SK-N-SH treated with all-trans-retinoic acid at 6 μM for 48 hours (cell line): ENCODE results near the gene SKIC8.

Experiments used
- ATAC-seq: fragments of 200-7000 bp; cut with Tn5 transposase; 3 replicates; pipeline ENCODE4 v1.9.1; 2020; ENCODE audit warnings: mild to moderate bottlenecking, moderate library complexity
- ARNTL ChIP-seq: fragments of 450-650 bp; formaldehyde crosslinking; IDR thresholded peaks from 2 replicates; pipeline ENCODE4 v1.5.0; 2020; ENCODE audit warnings: low read depth, mild to moderate bottlenecking, moderate library complexity, borderline replicate concordance
- BACH2 ChIP-seq: fragments of 250-450 bp; sonication (Bioruptor Pico); IDR thresholded peaks from 2 replicates; pipeline ENCODE4 v1.9.0; 2021; ENCODE audit warnings: mild to moderate bottlenecking, borderline replicate concordance
- CSDC2 ChIP-seq: fragments of 250-450 bp; sonication (Bioruptor Pico); IDR thresholded peaks from 2 replicates; pipeline ENCODE4 v1.5.0; 2020; ENCODE audit warnings: mild to moderate bottlenecking, moderate library complexity
- ESRRG ChIP-seq: fragments of 250-450 bp; sonication (Bioruptor Pico); IDR thresholded peaks from 2 replicates; pipeline ENCODE4 v1.6.1; 2021; ENCODE audit warnings: mild to moderate bottlenecking
- GLIS3 ChIP-seq: fragments of 250-450 bp; sonication (Bioruptor Pico); IDR thresholded peaks from 2 replicates; pipeline ENCODE4 v1.5.0; 2020; ENCODE audit warnings: mild to moderate bottlenecking, moderate library complexity
- ISL1 ChIP-seq: fragments of 250-450 bp; sonication (Bioruptor Pico); IDR thresholded peaks from 2 replicates; pipeline ENCODE4 v2.1.2; 2022; ENCODE audit warnings: mild to moderate bottlenecking, moderate library complexity
- OSR1 ChIP-seq: fragments of 250-450 bp; sonication (Bioruptor Pico); IDR thresholded peaks from 2 replicates; pipeline ENCODE4 v1.8.0; 2022; ENCODE audit warnings: moderate library complexity, mild to moderate bottlenecking, inconsistent platforms
- PPARA ChIP-seq: fragments of 250-450 bp; sonication (Bioruptor Pico); IDR thresholded peaks from 2 replicates; pipeline ENCODE4 v1.5.0; 2020; ENCODE audit warnings: mild to moderate bottlenecking, borderline replicate concordance
- RARB ChIP-seq: fragments of 250-450 bp; sonication (Bioruptor Pico); IDR thresholded peaks from 2 replicates; pipeline ENCODE4 v1.8.0; 2021; ENCODE audit warnings: mild to moderate bottlenecking, moderate library complexity
- SNAI2 ChIP-seq: fragments of 250-450 bp; sonication (Bioruptor Pico); IDR thresholded peaks from 2 replicates; pipeline ENCODE4 v1.5.0; 2020; ENCODE audit warnings: mild to moderate bottlenecking, moderate library complexity
- TOX ChIP-seq: fragments of 250-450 bp; sonication (Bioruptor Pico); IDR thresholded peaks from 2 replicates; pipeline ENCODE4 v1.8.0; 2021; ENCODE audit warnings: mild to moderate bottlenecking, moderate library complexity, borderline replicate concordance
- ZC3H10 ChIP-seq: fragments of 250-450 bp; sonication (Bioruptor Pico); IDR thresholded peaks from 2 replicates; pipeline ENCODE4 v1.5.1; 2021; ENCODE audit warnings: mild to moderate bottlenecking, moderate library complexity
- ZFP3 ChIP-seq: fragments of 250-450 bp; sonication (Bioruptor Pico); IDR thresholded peaks from 2 replicates; pipeline ENCODE4 v1.5.0; 2020; ENCODE audit warnings: mild to moderate bottlenecking, moderate library complexity
- ZNF565 ChIP-seq: fragments of 450-650 bp; formaldehyde crosslinking; conservative IDR thresholded peaks from 2 replicates; pipeline ENCODE4 v1.5.0; 2020; ENCODE audit warnings: low read depth, mild to moderate bottlenecking, moderate library complexity
- ZNF70 ChIP-seq: fragments of 450-650 bp; formaldehyde crosslinking; IDR thresholded peaks from 2 replicates; pipeline ENCODE4 v1.5.0; 2020; ENCODE audit warnings: mild to moderate bottlenecking, moderate library complexity
- ZNF8 ChIP-seq: fragments of 450-650 bp; formaldehyde crosslinking; IDR thresholded peaks from 2 replicates; pipeline ENCODE4 v1.5.0; 2020; ENCODE audit warnings: mild to moderate bottlenecking, moderate library complexity
- TF ChIP-seq, protein P1 (sequence below): fragments of 250-450 bp; sonication (Bioruptor Pico); IDR thresholded peaks from 2 replicates; pipeline ENCODE4 v1.8.0; 2020; ENCODE audit warnings: mild to moderate bottlenecking, moderate library complexity, borderline replicate concordance
- TF ChIP-seq, protein P2 (sequence below): fragments of 250-450 bp; sonication (Bioruptor Pico); IDR thresholded peaks from 2 replicates; pipeline ENCODE4 v1.5.0; 2020; ENCODE audit warnings: mild to moderate bottlenecking, moderate library complexity
- TF ChIP-seq, protein P3 (sequence below): fragments of 250-450 bp; sonication (Bioruptor Pico); IDR thresholded peaks from 2 replicates; pipeline ENCODE4 v1.5.1; 2021; ENCODE audit warnings: mild to moderate bottlenecking, moderate library complexity
- TF ChIP-seq, protein P4 (sequence below): fragments of 250-450 bp; sonication (Bioruptor Pico); IDR thresholded peaks from 2 replicates; pipeline ENCODE4 v1.8.0; 2021; ENCODE audit warnings: low read depth, mild to moderate bottlenecking, moderate library complexity, borderline replicate concordance
- TF ChIP-seq, protein P5 (sequence below): fragments of 250-450 bp; sonication (Bioruptor Pico); IDR thresholded peaks from 2 replicates; pipeline ENCODE4 v1.5.1; 2020; ENCODE audit warnings: low read depth, mild to moderate bottlenecking, moderate library complexity

The SKIC8 gene

DNA sequence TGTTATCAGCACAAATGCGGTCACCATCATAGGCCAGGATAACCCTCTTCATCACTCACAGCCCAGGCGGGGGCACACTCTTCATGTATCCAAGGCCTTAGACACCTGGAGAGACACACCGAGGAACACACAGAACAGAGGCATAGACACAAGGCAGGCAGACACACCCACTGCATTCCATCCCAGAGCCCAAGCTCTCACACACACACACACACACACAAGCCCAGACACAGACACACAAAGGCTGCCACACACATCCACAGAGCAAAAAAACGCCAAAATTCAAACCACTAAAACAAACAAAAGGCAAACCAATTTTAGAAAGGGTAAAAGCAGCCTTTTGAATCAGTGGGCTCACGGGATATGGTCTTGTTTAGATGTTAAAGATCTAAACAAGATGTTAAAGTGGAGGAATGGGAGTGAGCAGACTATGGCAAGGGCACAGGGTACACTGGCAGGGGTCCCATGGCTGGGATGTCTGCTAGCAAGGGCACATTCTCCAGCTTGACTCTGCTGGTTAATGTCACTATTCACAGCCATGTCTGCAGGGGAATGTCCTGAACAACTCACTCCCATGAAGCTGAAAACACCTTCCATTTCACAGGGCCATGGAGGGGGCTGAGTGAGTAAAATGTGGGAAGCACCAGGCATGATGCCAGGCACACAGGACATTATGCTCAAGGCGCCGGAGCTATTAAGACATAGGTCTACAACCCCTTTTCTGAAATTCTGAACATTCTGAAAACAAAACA, 25.9 kb upstream of the SKIC8 start:
- peak; percentile 31; the same call in 2 of the 3 replicates for ATAC-seq
- TF ChIP-seq, protein P1, sequence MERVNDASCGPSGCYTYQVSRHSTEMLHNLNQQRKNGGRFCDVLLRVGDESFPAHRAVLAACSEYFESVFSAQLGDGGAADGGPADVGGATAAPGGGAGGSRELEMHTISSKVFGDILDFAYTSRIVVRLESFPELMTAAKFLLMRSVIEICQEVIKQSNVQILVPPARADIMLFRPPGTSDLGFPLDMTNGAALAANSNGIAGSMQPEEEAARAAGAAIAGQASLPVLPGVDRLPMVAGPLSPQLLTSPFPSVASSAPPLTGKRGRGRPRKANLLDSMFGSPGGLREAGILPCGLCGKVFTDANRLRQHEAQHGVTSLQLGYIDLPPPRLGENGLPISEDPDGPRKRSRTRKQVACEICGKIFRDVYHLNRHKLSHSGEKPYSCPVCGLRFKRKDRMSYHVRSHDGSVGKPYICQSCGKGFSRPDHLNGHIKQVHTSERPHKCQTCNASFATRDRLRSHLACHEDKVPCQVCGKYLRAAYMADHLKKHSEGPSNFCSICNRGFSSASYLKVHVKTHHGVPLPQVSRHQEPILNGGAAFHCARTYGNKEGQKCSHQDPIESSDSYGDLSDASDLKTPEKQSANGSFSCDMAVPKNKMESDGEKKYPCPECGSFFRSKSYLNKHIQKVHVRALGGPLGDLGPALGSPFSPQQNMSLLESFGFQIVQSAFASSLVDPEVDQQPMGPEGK (CRISPR knock-in tag): no peak
- TF ChIP-seq PPARA (CRISPR knock-in tag): no peak

DNA sequence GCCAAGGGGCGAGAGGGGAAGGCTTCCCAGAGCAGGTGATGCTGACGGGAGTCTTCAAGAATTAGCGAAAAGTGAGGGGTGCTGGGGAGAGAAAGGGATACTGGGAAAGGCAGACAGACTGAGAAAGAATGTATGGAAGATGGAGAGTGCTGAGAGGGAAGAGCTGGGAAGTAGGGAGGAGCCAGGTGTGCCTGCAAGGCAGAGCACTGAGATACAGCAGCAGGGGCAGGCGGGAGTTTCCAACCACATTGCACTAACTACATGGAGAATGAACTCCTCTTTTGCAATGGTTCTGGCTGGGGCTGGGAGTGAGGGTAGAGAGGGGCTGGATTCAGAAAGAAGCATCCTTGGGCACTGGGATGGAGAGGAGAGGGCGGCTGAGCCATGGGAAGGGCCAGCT, 24.7 kb upstream of the SKIC8 start:
- TF ChIP-seq, protein P2, sequence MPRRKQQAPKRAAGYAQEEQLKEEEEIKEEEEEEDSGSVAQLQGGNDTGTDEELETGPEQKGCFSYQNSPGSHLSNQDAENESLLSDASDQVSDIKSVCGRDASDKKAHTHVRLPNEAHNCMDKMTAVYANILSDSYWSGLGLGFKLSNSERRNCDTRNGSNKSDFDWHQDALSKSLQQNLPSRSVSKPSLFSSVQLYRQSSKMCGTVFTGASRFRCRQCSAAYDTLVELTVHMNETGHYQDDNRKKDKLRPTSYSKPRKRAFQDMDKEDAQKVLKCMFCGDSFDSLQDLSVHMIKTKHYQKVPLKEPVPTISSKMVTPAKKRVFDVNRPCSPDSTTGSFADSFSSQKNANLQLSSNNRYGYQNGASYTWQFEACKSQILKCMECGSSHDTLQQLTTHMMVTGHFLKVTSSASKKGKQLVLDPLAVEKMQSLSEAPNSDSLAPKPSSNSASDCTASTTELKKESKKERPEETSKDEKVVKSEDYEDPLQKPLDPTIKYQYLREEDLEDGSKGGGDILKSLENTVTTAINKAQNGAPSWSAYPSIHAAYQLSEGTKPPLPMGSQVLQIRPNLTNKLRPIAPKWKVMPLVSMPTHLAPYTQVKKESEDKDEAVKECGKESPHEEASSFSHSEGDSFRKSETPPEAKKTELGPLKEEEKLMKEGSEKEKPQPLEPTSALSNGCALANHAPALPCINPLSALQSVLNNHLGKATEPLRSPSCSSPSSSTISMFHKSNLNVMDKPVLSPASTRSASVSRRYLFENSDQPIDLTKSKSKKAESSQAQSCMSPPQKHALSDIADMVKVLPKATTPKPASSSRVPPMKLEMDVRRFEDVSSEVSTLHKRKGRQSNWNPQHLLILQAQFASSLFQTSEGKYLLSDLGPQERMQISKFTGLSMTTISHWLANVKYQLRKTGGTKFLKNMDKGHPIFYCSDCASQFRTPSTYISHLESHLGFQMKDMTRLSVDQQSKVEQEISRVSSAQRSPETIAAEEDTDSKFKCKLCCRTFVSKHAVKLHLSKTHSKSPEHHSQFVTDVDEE (CRISPR knock-in tag): no peak
- TF ChIP-seq SNAI2 (CRISPR knock-in tag) (no peak), RARB (CRISPR knock-in tag) (no peak), ESRRG (no peak), OSR1 (CRISPR knock-in tag) (no peak), ISL1 (no peak), BACH2 (CRISPR knock-in tag) (no peak), PPARA (CRISPR knock-in tag) (no peak), CSDC2 (CRISPR knock-in tag) (no peak), ZFP3 (CRISPR knock-in tag) (no peak), GLIS3 (CRISPR knock-in tag) (no peak), TOX (CRISPR knock-in tag) (no peak)
- TF ChIP-seq, protein P3, sequence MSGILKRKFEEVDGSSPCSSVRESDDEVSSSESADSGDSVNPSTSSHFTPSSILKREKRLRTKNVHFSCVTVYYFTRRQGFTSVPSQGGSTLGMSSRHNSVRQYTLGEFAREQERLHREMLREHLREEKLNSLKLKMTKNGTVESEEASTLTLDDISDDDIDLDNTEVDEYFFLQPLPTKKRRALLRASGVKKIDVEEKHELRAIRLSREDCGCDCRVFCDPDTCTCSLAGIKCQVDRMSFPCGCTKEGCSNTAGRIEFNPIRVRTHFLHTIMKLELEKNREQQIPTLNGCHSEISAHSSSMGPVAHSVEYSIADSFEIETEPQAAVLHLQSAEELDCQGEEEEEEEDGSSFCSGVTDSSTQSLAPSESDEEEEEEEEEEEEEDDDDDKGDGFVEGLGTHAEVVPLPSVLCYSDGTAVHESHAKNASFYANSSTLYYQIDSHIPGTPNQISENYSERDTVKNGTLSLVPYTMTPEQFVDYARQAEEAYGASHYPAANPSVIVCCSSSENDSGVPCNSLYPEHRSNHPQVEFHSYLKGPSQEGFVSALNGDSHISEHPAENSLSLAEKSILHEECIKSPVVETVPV (CRISPR knock-in tag): no peak
- TF ChIP-seq, protein P1 (CRISPR knock-in tag): no peak
- TF ChIP-seq, protein P4, sequence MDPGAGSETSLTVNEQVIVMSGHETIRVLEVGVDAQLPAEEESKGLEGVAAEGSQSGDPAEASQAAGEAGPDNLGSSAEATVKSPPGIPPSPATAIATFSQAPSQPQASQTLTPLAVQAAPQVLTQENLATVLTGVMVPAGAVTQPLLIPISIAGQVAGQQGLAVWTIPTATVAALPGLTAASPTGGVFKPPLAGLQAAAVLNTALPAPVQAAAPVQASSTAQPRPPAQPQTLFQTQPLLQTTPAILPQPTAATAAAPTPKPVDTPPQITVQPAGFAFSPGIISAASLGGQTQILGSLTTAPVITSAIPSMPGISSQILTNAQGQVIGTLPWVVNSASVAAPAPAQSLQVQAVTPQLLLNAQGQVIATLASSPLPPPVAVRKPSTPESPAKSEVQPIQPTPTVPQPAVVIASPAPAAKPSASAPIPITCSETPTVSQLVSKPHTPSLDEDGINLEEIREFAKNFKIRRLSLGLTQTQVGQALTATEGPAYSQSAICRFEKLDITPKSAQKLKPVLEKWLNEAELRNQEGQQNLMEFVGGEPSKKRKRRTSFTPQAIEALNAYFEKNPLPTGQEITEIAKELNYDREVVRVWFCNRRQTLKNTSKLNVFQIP (CRISPR knock-in tag): no peak

DNA sequence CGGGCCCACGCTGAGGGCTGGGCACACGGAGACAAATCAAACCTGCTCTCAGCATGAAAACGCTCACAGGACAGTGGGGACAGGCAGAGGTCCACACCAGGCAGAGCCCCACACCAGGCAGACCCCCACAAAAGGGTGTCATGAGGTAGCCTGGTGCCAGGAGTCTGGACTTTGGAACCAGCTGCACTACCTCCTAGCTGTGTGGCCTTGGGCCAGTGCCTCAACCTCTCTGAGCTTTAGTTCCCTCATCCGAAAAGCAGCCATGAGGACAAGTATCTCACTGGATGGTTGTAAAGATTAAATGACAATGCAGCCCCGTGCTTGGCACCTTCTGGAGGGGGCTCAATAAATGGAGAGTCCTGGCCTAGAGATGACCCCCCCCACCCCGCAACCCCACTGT, 24.3 kb upstream of the SKIC8 start:
- ATAC-seq: no peak
- TF ChIP-seq TOX (CRISPR knock-in tag) (no peak), ZC3H10 (CRISPR knock-in tag) (no peak), ZNF8 (no peak), BACH2 (CRISPR knock-in tag) (no peak), GLIS3 (CRISPR knock-in tag) (no peak), RARB (CRISPR knock-in tag) (no peak), OSR1 (CRISPR knock-in tag) (no peak), CSDC2 (CRISPR knock-in tag) (no peak), ZNF70 (no peak), ARNTL (CRISPR knock-in tag) (no peak), SNAI2 (CRISPR knock-in tag) (no peak), ISL1 (no peak), ZNF565 (CRISPR knock-in tag) (no peak), ESRRG (no peak), PPARA (CRISPR knock-in tag) (no peak), ZFP3 (CRISPR knock-in tag) (no peak)
- TF ChIP-seq, protein P1 (CRISPR knock-in tag): no peak
- TF ChIP-seq, protein P5, sequence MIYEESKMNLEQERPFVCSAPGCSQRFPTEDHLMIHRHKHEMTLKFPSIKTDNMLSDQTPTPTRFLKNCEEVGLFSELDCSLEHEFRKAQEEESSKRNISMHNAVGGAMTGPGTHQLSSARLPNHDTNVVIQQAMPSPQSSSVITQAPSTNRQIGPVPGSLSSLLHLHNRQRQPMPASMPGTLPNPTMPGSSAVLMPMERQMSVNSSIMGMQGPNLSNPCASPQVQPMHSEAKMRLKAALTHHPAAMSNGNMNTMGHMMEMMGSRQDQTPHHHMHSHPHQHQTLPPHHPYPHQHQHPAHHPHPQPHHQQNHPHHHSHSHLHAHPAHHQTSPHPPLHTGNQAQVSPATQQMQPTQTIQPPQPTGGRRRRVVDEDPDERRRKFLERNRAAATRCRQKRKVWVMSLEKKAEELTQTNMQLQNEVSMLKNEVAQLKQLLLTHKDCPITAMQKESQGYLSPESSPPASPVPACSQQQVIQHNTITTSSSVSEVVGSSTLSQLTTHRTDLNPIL (CRISPR knock-in tag): no peak

More for the DNA sequence above, 24.7 kb upstream of the SKIC8 start:
- ATAC-seq: no peak
